Peyer's patch (tissue), 4 donors: Measurements from ENCODE around the gene KCNN3.

ENCODE experiments used
- CTCF ChIP-seq, 6 experiments: fragments of 450-650 bp in 4 of 6; fragments of 200-600 bp in 2 of 6; sonication (generic) in 1 of 6; IDR thresholded peaks; one replicate each; pipeline ENCODE4 v1.5.1; 2017 to 2019; ENCODE audit warnings: antibody characterized with exemption in 6 of 6, mild to moderate bottlenecking in 3 of 6, moderate library complexity in 1 of 6
- POLR2A ChIP-seq, 2 donors: fragments of 450-650 bp; IDR thresholded peaks; one replicate each; pipeline ENCODE4 v1.5.1; 2017; ENCODE audit warnings: antibody characterized with exemption in 2 of 2, mild to moderate bottlenecking in 2 of 2, moderate library complexity in 2 of 2

- TF ChIP-seq POLR2A (IDR thresholded peaks at IDR 0.05) (no peak), CTCF (IDR thresholded peaks at IDR 0.05) (peak; percentile 67 to 91 (median 73))
These were observed 109.6 kb downstream of the KCNN3 start for GRCh38 chr1:154760469-154760933.
